Stimulated activated CD8-positive, alpha-beta memory T cell treated with anti-CD3 and anti-CD28 coated beads, Interleukin-12 subunit alpha, Interleukin-12 subunit beta, amount 100 ng/mL, for 24 hours (primary cell): ENCODE results near the gene ADAMTSL3.

ENCODE experiments used
- DNase-seq: peaks from one replicate; pipeline ENCODE4 v3.0.0-alpha.2; 2020; ENCODE audit errors: extremely low read depth

The ADAMTSL3 gene, protein sequence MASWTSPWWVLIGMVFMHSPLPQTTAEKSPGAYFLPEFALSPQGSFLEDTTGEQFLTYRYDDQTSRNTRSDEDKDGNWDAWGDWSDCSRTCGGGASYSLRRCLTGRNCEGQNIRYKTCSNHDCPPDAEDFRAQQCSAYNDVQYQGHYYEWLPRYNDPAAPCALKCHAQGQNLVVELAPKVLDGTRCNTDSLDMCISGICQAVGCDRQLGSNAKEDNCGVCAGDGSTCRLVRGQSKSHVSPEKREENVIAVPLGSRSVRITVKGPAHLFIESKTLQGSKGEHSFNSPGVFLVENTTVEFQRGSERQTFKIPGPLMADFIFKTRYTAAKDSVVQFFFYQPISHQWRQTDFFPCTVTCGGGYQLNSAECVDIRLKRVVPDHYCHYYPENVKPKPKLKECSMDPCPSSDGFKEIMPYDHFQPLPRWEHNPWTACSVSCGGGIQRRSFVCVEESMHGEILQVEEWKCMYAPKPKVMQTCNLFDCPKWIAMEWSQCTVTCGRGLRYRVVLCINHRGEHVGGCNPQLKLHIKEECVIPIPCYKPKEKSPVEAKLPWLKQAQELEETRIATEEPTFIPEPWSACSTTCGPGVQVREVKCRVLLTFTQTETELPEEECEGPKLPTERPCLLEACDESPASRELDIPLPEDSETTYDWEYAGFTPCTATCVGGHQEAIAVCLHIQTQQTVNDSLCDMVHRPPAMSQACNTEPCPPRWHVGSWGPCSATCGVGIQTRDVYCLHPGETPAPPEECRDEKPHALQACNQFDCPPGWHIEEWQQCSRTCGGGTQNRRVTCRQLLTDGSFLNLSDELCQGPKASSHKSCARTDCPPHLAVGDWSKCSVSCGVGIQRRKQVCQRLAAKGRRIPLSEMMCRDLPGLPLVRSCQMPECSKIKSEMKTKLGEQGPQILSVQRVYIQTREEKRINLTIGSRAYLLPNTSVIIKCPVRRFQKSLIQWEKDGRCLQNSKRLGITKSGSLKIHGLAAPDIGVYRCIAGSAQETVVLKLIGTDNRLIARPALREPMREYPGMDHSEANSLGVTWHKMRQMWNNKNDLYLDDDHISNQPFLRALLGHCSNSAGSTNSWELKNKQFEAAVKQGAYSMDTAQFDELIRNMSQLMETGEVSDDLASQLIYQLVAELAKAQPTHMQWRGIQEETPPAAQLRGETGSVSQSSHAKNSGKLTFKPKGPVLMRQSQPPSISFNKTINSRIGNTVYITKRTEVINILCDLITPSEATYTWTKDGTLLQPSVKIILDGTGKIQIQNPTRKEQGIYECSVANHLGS (N-terminal part only)

DNA sequence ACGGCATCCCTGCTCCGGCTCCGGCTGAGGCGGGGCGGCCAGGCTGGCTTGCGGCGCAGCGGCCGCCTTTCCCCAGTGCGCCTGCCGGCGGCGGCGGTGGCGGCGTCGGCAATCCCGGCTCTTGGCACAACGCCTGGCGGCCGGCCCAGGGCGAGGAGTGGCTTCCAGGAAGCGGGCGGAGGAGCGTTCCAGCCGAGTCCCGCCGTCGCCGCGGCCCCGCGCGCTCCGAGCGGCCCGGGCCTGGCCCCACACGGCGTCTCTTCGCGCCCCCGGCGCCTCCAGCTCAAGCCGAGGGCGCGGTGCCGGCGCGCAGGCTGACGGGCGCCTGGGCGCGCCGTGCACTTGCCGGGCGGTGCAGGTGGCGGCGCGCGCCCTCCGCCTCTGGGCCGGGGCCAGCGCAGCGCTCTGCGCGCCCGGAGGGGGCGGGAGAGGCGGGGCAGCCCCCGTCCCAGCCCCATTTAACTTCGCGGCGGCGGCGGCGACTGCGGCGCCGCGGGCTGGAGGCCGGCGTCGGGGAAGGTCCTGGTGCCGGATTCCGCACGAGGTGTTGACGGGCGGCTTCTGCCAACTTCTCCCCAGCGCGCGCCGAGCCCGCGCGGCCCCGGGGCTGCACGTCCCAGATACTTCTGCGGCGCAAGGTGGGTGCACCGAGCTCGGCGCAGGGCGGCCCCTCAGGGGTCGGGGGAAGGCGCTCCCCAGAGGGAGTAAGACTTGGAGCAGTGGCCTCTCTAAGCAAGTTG, at the start of gene ADAMTSL3:
ADAMTSL3 (plus strand) TSS at position 485 of the 740 bp plus-strand sequence. CDS start 1,639 bp downstream, outside the sequence.
- DNase-seq = no peak

DNA sequence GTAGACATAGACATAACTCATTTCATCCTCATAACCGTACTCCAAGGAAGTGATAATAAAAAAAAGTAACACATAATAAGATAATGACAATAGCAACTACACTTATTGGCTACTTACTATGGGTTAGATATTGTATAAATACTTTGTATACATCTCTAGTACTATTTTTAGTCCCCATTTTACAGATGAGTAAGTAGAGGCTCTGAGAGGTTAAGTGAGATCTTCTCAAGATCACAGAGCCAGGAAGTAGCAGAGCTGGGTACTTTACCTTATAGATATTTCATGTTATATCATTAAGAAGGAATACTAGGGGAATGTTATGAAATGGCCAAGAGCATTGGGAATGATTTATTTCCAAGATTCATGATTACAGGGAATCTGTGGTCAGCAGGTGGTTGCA, 49.4 kb upstream of the ADAMTSL3 start:
- no peak for DNase-seq

DNA sequence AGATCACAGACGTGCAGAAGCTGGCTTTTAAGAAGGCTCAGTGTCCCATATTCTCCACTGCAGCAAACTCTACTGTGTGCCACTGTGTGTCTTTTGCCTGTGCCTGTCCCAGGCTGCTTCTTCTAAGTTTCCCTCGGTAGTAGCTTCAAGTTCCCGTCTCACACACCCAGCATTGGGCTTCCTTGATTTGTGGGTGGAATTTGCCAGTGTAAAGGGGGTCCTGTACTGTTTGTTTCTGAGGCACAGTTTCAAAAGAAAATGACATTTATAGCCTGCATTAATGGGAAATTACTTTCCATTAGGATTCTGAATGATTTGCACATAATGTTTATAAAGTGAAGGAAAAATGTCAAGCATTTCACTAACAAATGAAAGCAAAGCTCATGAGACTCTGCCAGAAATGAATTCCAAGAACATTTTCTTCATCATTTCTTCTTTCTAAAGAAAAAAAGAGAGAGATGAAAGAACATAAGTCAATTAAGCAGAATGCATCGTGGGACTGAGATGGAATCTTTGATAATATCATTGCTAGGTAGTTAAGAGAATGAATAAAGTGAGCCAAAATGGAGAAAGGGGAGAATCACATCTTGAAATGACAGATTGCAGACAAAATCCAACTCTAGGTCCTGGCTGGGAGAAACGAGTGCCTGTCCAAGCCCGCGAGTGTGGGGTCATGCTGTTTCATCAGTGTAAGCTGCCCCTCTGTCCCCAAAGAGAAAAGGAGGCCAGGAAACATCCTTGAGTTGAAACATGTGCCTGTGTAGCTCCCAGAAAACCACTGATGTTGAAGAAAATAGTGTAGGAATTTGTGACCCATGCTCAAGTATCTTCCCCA, 48.6 kb upstream of the ADAMTSL3 start:
- no peak for DNase-seq

DNA sequence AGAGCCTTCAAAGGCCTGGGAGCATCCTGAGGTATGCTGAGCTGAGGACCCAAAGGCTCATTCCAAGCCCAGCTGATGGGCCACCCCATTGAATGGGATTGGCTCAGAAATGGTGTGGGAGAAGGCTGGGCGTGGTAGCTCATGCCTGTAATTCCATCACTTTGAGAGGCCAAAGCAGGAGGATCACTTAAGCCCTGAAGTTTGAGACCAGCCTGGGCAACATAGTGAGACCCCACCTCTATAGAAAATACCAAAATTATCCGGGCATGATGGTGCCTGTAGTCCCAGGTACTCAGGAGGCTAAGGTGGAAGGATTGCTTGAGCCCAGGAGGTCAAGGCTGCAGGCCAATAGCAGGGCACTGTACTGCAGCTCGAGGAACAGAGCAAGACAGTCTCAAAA, 43.8 kb upstream of the ADAMTSL3 start:
- DNase-seq = no peak

DNA sequence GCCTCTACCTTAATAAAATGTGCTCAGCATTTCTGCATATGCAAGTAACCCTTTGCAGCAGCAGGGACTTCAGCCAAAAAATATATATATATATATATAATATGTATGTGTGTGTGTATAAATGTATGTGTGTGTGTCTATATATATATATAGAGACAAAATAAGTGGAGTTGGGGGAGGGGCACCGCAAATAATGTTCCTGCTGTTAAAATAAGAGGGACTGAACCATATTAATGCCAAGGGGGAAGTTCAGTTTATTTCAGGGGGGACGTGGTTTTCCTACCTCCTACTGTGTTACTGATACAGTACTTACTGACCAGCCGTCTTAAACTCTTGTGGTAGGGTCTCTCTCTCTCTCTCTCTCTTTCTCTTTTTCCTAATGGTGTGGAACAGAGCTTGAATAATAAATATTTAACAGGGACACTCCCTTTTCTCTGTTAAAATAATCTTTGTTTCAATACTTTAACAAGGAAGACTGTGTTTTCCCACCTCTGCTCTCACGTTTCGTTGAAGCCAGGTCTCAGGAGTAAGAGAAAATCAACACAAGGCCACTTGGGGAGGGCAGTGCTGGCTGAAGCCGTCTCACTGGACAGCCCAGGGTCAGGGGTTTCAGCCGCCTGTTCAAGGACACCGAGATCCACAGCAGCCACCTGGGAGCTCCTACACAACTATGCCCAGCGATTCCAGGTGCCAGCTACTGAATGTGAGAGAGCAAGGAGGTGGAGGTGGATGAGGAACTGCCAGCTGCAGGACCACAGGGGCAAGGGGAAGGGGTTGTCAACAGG, 42.8 kb upstream of the ADAMTSL3 start:
- no peak for DNase-seq

DNA sequence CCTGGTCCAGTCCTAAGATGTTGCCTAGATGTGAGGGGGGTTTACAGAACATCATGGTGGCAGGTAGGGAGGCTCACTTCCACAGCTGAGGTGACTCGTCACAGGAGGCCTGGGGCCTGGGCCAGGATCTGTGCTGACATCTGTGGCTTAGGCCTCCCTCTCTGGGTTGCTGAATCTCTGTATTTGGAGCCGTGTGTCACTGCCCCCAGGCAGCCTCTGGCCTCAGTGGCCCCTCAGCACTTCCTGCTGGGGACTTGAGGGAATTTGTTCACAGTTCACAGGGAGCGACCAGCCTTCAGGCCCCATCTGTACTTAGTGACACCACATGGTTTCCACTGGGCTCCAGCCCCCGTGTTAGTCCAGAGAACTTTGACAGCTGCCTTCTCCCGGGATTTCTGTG, 41.7 kb upstream of the ADAMTSL3 start:
- DNase-seq = no peak

DNA sequence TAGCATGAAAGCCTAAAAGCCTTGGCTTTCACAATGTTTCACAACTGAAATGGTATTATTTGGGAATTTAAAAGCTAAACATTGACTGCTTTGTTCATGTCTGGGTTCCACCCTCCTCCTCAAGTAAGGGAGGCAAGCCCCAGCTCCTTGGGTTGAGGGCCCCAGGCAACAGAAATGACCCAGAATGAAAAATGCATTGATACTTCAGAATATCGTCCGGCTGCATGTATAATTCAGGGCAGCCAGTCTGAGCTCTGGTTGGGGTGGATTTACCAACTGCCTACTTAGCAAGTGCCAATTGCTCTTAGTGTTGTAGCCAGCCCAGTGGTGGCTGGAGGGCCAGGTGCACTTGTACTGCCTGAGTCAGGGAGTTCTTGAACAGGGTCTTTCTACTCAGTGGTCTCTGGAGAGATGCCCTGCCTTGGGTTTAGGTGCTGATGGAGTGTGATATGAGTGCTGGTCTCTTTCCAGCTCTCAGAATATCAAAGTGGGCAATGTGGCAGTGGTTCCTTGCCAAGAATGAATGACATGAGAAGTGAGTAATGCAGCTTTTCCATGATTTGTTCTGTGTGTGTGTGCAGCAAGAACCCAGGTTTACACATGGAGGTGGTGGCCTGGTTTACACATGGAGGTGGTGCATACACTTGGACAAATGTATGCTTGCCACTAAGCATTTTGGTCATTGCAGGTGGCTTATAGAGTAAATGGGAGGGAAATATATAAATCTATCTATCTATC, 40.9 kb upstream of the ADAMTSL3 start:
- no peak for DNase-seq

DNA sequence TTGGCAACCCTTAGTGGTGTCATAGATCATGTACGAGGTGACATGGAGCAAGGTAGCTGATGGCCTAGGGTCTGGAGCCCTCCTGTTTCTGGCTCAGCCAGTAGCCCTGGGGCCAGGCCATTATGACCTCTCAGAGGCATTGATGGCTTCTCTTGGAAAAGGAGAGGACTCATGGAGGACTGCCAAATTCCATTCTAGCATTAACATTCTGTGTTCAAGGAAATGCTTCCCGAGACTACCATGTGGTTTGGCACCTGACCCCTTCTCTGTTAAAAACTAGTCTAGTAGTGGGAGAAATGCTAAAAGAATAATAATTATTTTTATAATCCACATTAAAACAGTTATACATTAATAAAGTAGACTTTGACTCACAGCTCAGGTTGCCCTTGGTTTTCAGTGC, 40.2 kb upstream of the ADAMTSL3 start:
- DNase-seq = no peak

DNA sequence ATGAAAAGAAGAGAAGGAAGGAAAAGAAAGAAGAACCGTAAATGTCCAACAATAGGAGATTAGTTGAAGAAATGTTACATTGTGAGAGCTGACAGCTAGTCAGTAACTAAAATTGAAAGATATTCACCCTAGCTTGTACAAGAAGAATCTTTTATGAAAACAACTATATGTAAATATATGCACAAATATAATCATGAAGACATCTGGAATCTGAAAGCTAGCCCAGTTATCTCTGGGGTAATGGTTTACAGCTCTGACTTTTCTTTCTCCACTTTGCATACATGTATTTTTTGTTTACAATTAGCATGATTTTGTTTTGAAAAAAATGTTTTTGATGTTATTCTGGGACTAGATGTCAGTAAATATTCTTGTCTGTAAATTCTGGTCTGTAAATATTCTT, 37.1 kb upstream of the ADAMTSL3 start:
- no peak for DNase-seq

DNA sequence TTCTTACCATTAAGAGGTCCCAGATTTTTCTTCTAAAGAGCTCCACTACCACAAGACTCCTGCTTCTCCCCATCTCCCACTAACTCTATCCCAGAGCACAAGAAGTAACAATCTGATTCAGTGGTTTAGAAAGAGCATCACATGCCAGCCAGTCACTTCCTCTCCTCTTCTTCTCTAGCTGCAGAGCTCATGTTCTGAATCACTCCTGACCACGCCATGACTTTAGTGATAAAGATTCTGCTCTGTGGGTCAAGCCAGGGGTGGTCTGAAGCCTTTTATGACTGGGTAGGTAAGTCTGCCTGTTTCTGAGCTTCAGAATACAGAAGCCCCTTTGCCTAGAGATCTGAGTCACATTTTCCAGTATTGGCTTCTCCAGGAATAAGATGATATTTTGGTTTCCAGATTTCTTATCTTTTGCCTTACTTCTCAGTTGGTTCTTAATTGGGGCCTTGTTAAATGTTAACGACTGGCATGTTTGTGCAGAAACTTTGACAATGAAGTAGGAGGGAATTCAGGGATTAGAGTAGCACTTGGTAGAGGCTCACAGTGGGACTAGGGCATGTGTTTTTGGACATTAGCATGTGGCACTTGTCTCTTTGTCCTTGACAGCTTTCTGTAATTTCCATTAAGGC, 27.6 kb upstream of the ADAMTSL3 start:
- DNase-seq = no peak

DNA sequence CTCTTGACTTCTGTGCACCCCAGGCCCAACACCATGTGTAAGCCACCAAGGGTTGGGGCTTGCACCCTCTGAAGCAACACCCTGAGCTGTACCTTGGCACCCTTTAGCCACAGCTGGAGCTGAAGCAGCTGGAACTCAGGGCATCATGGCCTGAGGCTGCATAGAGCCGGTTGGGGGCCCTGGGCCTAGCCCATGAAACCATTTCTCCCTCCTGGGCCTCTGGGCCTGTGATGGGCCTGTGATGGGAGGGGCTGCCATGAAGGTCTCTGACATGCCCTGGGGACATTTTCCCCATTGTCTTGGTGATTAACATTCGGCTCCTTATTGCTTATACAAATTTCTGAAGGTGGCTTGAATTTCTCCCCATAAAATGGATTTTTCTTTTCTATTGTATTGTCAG, 22.4 kb upstream of the ADAMTSL3 start:
- no peak for DNase-seq

DNA sequence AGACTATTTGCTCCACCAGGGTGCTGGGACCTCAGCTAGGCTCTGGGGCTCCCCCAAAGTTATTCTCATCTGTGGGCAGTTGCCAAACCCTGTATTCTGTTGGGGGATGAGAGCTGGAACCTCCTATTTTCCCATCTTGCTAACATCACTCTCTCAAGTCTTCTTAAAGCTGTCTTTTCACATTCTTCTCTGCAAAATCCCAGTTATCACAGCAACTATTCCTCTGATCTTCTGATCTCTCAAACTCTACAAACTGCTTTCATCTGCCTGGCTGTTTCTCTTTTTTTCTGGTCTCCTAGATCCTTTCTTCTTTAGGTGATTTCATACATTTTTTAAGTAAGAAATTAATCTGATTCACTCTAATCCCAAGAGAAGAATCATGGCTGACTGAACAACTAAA, 10.7 kb upstream of the ADAMTSL3 start:
- no peak for DNase-seq

DNA sequence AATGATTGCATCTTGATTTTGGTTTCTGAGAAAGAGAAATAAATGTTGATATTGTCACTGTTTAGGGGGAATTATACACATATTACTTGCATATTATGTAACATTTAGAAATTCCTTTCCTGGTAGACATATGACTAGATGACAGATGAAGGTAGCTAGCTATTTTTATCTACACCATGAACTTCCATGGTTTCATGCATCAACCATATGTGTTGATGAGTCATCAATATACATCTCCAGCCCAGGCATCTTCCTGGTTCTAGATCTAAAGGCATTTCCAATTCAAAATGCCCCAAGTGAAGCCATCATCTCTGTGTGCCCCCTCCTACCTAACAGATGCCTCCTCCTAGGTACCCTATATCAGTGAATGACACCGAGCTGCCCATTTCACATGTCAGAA, 9.5 kb upstream of the ADAMTSL3 start:
- DNase-seq = no peak

DNA sequence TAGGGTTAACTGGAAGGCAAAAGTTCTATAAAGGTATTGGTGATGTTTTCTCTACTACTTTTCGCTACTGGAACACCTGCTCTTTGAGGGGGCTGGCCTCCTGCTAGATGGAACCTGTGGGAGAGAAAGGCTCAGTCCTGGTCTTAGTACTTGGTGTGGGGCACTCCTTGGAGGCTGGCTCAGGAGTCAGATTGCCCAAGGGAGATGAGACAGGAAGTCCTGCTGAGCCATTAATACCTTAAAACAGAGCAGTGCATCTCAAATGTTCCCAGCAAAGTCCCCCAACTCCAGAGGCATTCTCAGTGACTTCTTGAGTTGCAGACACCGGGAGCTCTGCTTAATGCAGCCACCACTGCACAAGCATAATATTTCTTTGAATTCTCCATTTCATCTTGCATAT, 3.1 kb upstream of the ADAMTSL3 start:
- no peak for DNase-seq

DNA sequence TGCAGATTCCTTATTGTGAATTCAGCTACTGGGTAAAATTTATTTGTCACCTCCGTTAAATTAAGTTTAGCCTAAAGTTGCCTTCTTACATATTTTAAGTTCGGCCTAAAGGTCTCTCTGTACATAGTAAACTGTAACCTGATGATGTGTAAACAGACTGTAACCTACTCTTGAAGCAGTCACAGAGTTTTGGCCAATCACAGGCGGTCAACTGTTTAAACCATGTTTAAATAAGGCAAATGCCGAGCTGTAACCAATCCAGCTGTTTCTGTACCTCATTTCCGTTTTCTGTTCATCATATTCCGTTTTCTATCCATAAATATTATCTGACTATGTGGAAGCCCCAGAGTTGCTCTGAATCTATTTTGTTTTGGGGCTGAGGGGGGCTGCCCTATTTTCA, 2.4 kb upstream of the ADAMTSL3 start:
- DNase-seq = no peak

DNA sequence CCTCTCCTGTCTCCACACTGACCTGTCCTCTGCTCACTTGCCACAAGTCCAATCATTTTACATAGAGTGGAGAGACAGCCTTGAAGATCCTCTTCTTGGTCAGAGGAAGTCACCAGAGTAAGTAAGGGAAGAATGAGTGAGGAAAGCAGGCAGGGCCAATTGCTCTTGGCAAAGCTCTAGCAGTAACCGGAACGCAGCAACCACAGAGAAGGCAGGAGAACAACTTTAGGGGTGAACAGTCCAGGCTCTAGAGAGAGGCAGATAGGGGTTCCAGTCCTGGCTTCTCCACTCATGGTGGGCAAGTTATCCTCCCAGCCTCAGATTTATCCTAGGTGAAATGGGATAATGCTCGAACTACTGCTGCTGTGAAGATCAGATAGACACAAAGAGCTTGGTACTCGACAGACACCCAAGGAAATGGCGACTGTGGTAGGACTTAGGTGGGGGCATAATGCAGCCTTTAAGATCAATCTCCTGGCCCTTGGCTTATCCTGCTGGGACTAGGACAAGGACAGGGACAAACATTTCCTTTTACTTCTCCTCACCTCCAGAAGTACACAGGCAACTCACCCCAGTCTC, 1.2 kb upstream of the ADAMTSL3 start:
- DNase-seq = no peak

DNA sequence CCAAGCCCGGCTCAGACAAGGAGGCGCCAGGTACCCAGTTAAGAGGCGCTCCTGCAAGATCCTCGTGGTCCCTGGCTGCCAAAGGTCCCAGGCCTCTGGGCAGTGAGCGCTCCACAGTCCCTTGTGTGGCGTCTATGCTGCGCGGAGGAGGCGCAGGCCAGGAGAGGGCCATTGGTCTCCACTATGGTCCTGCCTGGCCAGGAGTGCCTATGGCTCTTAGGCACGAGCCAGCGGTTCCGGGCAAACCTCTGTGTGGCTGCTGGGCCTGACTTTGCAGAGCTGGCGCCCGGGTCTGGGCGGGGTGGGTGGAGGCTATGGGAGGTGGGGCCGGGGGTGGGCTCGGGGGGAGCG, 660 bp upstream of the ADAMTSL3 start:
- no peak for DNase-seq
